GM12874 (cell line): ENCODE results near the gene ORC3.

Experiments
- CTCF ChIP-seq: IDR thresholded peaks from 2 replicates; pipeline ENCODE4 v1.5.1; 2011; ENCODE audit warnings: low read depth, mild to moderate bottlenecking, control low read depth, low read length, moderate library complexity; ENCODE audit not compliant: insufficient read depth

Gene ORC3

GRCh38 chr6:87589693-87590416 lies at the start of gene ORC3, which contains the start of gene RARS2:
Gene ORC3, plus strand, starts transcription at chr6:87590135. Its CDS starts 34 bp downstream, at chr6:87590169.
Gene RARS2, minus strand, starts transcription at chr6:87589987. Its CDS starts 30 bp downstream, at chr6:87589957.
- no peak for TF ChIP-seq CTCF

- no peak for TF ChIP-seq CTCF
Measured at GRCh38 chr6:87540539-87540938, 49.4 kb upstream of the ORC3 start.

- TF ChIP-seq CTCF: no peak
Measured at GRCh38 chr6:87541041-87541440, 48.9 kb upstream of the ORC3 start.

- no peak for TF ChIP-seq CTCF
Measured at GRCh38 chr6:87541744-87542143, 48.2 kb upstream of the ORC3 start.

GRCh38 chr6:87543696-87544473 lies 46.0 kb upstream of the ORC3 start:
- TF ChIP-seq CTCF: no peak

- TF ChIP-seq CTCF: no peak
Measured at GRCh38 chr6:87544474-87544735, 45.5 kb upstream of the ORC3 start.

GRCh38 chr6:87551799-87552198 lies 38.1 kb upstream of the ORC3 start:
- no peak for TF ChIP-seq CTCF
